Neural progenitor cell (in vitro differentiated cells): ENCODE data around the gene NABP1. TPM values are rescaled to one million over a fixed set of nuclear protein-coding genes. Genes with fewer than 3 reads are reported as not detected.
A peak's percentile ranks its signal among the peaks of the same experiment; 100 is the strongest.

ENCODE experiments used
- DNase-seq: peaks from one replicate; pipeline ENCODE4 v3.0.0-alpha.2; 2016; ENCODE audit warnings: low spot score
- H2AFZ ChIP-seq: fragments of 200-600 bp; sonication (generic); replicated peaks from 2 replicates; pipeline ENCODE4 v1.6.1; 2016; ENCODE audit warnings: antibody characterized with exemption
- H3F3A ChIP-seq: fragments of 200-600 bp; sonication (generic); 2 replicates; pipeline ENCODE4 v1.6.1; 2016; ENCODE audit warnings: antibody characterized with exemption, low read depth
- H3K27ac ChIP-seq: fragments of 200-600 bp; sonication (generic); 2 replicates; pipeline ENCODE4 v1.5.1; 2016; ENCODE audit warnings: mild to moderate bottlenecking
- H3K27me3 ChIP-seq: fragments of 200-600 bp; sonication (generic); 2 replicates; pipeline ENCODE4 v1.6.1; 2016; ENCODE audit warnings: mild to moderate bottlenecking, moderate library complexity
- H3K36me3 ChIP-seq: fragments of 200-600 bp; sonication (generic); 2 replicates; pipeline ENCODE4 v1.5.1; 2016
- H3K4me1 ChIP-seq: fragments of 200-600 bp; sonication (generic); 2 replicates; pipeline ENCODE4 v1.6.1; 2016; ENCODE audit warnings: mixed run types
- H3K4me2 ChIP-seq: fragments of 200-600 bp; sonication (generic); 2 replicates; pipeline ENCODE4 v1.6.1; 2016
- H3K4me3 ChIP-seq: fragments of 200-600 bp; sonication (generic); 2 replicates; pipeline ENCODE4 v1.5.1; 2016
- H3K79me2 ChIP-seq: fragments of 200-600 bp; sonication (generic); 2 replicates; pipeline ENCODE4 v1.6.1; 2016; ENCODE audit warnings: low read depth
- H3K9ac ChIP-seq: fragments of 200-600 bp; sonication (generic); 2 replicates; pipeline ENCODE4 v1.6.1; 2016
- H3K9me3 ChIP-seq: fragments of 200-600 bp; sonication (generic); 2 replicates; pipeline ENCODE4 v1.5.1; 2016; ENCODE audit warnings: low read depth
- H4K20me1 ChIP-seq: fragments of 200-600 bp; sonication (generic); 2 replicates; pipeline ENCODE4 v1.6.1; 2016; ENCODE audit warnings: low read depth
- H3K27ac Mint-ChIP-seq: 3 replicates; pipeline ENCODE4 v1.8.0; 2021; ENCODE audit warnings: mixed read lengths
- H3K27me3 Mint-ChIP-seq: 2 replicates; pipeline ENCODE4 v1.8.0; 2022; ENCODE audit warnings: low read depth, mild to moderate bottlenecking, inconsistent platforms, moderate library complexity, mixed read lengths; ENCODE audit not compliant: insufficient read depth
- H3K36me3 Mint-ChIP-seq: 3 replicates; pipeline ENCODE4 v1.8.0; 2021; ENCODE audit warnings: mixed read lengths
- H3K4me1 Mint-ChIP-seq: 3 replicates; pipeline ENCODE4 v1.8.0; 2021; ENCODE audit warnings: mixed read lengths
- H3K4me3 Mint-ChIP-seq: 3 replicates; pipeline ENCODE4 v1.8.0; 2021; ENCODE audit warnings: mild to moderate bottlenecking, moderate library complexity, mixed read lengths
- H3K9me3 Mint-ChIP-seq: 3 replicates; pipeline ENCODE4 v1.8.0; 2020; ENCODE audit warnings: mixed read lengths
- CTCF ChIP-seq: fragments of 200-600 bp; sonication (generic); IDR thresholded peaks from 2 replicates; pipeline ENCODE4 v1.5.1; 2017; ENCODE audit warnings: antibody characterized with exemption, mild to moderate bottlenecking
- EZH2 ChIP-seq: fragments of 200-600 bp; sonication (generic); IDR thresholded peaks from 2 replicates; pipeline ENCODE4 v1.6.1; 2017; ENCODE audit warnings: antibody characterized with exemption, mild to moderate bottlenecking, moderate library complexity
- EZH2phosphoT487 ChIP-seq: fragments of 200-600 bp; sonication (generic); IDR thresholded peaks from 2 replicates; pipeline ENCODE4 v1.6.1; 2017; ENCODE audit warnings: antibody characterized with exemption
- total RNA-seq: library from RNA; depleted of rRNA; stranded (reverse); fragments of >200 nt; gene quantifications from 2 replicates; pipeline ENCODE4 v1.2.3, GENCODE V29; 2015; ENCODE audit warnings: low replicate concordance

Gene NABP1
- total RNA-seq, 1 donor from 2014 or later = 2.8 TPM

- Histone ChIP-seq H3K4me3 (no peak overlapping the region), H3K27ac (no peak overlapping the region), H3K9ac (no peak overlapping the region), H3F3A (no peaks in the 10 kb centered on the region), H3K79me2 (no peaks in the 10 kb centered on the region), H3K9me3 (no peaks in the 10 kb centered on the region), H3K4me1 (no peaks in the 10 kb centered on the region), H2AFZ (no peak overlapping the region), H3K27me3 (no peaks in the 10 kb centered on the region), H3K36me3 (no peaks in the 10 kb centered on the region), H4K20me1 (no peaks in the 10 kb centered on the region), H3K4me2 (no peak overlapping the region)
- Mint-ChIP-seq H3K4me1 (peaks cover 2% of the 10 kb centered on the region), H3K4me3 (no peak overlapping the region), H3K27me3 (peaks cover 2% of the 10 kb centered on the region), H3K27ac (no peak overlapping the region), H3K36me3 (no peaks in the 10 kb centered on the region), H3K9me3 (no peaks in the 10 kb centered on the region)
- DNase-seq = no peak
- TF ChIP-seq EZH2 (no peak), EZH2phosphoT487 (no peak), CTCF (no peak)
These were observed 11.2 kb downstream of the NABP1 start for GRCh38 chr2:191688934-191689695.

- H3K27ac Mint-ChIP-seq = no peak overlapping the region
- H3K4me1 ChIP-seq = no peaks in the 10 kb centered on the region
- H4K20me1 ChIP-seq = no peaks in the 10 kb centered on the region
- no peaks in the 10 kb centered on the region for H3K36me3 ChIP-seq
- peaks cover 5% of the 10 kb centered on the region for H3K27me3 Mint-ChIP-seq
- no peak overlapping the region for H3K4me2 ChIP-seq
- H3K4me3 ChIP-seq = no peak overlapping the region
- no peak for TF ChIP-seq EZH2phosphoT487
- TF ChIP-seq EZH2 = no peak
- no peak for TF ChIP-seq CTCF
- H3K4me1 Mint-ChIP-seq = peaks cover 2% of the 10 kb centered on the region
- no peaks in the 10 kb centered on the region for H3F3A ChIP-seq
- H3K9ac ChIP-seq = no peak overlapping the region
- no peak for DNase-seq
- H2AFZ ChIP-seq = no peak overlapping the region
- no peaks in the 10 kb centered on the region for H3K27me3 ChIP-seq
- no peaks in the 10 kb centered on the region for H3K9me3 Mint-ChIP-seq
- no peaks in the 10 kb centered on the region for H3K79me2 ChIP-seq
- H3K9me3 ChIP-seq = no peaks in the 10 kb centered on the region
- no peak overlapping the region for H3K27ac ChIP-seq
- no peak overlapping the region for H3K4me3 Mint-ChIP-seq
- no peaks in the 10 kb centered on the region for H3K36me3 Mint-ChIP-seq
These were observed 12.4 kb downstream of the NABP1 start for GRCh38 chr2:191690327-191690726.

GRCh38 chr2:191691016-191691735, 13.2 kb downstream of the NABP1 start:
- no peaks in the 10 kb centered on the region for H3F3A ChIP-seq
- no peaks in the 10 kb centered on the region for H3K36me3 ChIP-seq
- no peak overlapping the region for H3K9ac ChIP-seq
- no peaks in the 10 kb centered on the region for H3K79me2 ChIP-seq
- peak overlapping the region; percentile 82 for H2AFZ ChIP-seq
- H3K4me3 ChIP-seq = no peak overlapping the region
- Mint-ChIP-seq H3K4me3 (no peak overlapping the region), H3K9me3 (no peaks in the 10 kb centered on the region), H3K36me3 (no peaks in the 10 kb centered on the region), H3K27me3 (peaks cover 6% of the 10 kb centered on the region), H3K27ac (no peak overlapping the region), H3K4me1 (peaks cover 2% of the 10 kb centered on the region)
- no peaks in the 10 kb centered on the region for H3K4me1 ChIP-seq
- no peaks in the 10 kb centered on the region for H4K20me1 ChIP-seq
- H3K27ac ChIP-seq = no peak overlapping the region
- TF ChIP-seq CTCF (peak; percentile 78), EZH2 (no peak)
- no peaks in the 10 kb centered on the region for H3K27me3 ChIP-seq
- DNase-seq = peak; percentile 60
- no peak overlapping the region for H3K4me2 ChIP-seq
- H3K9me3 ChIP-seq = no peaks in the 10 kb centered on the region
